Fibroblast of lung (primary cell): ENCODE results near the gene NDUFB7.

ENCODE experiments used
- CTCF ChIP-seq, 2 donors: IDR thresholded peaks in 1 of 2; conservative IDR thresholded peaks in 1 of 2; 1 replicate in 1 of 2; 2 replicates in 1 of 2; pipeline ENCODE4 v1.5.1; 2011 to 2012; ENCODE audit warnings: low read length in 2 of 2, control low read depth in 1 of 2, inconsistent platforms in 1 of 2, low read depth in 1 of 2, mild to moderate bottlenecking in 1 of 2
- EZH2 ChIP-seq: IDR thresholded peaks from 2 replicates; pipeline ENCODE4 v1.5.1; 2012; ENCODE audit warnings: low read length, control low read depth, mild to moderate bottlenecking; ENCODE audit errors: missing control alignments

DNA sequence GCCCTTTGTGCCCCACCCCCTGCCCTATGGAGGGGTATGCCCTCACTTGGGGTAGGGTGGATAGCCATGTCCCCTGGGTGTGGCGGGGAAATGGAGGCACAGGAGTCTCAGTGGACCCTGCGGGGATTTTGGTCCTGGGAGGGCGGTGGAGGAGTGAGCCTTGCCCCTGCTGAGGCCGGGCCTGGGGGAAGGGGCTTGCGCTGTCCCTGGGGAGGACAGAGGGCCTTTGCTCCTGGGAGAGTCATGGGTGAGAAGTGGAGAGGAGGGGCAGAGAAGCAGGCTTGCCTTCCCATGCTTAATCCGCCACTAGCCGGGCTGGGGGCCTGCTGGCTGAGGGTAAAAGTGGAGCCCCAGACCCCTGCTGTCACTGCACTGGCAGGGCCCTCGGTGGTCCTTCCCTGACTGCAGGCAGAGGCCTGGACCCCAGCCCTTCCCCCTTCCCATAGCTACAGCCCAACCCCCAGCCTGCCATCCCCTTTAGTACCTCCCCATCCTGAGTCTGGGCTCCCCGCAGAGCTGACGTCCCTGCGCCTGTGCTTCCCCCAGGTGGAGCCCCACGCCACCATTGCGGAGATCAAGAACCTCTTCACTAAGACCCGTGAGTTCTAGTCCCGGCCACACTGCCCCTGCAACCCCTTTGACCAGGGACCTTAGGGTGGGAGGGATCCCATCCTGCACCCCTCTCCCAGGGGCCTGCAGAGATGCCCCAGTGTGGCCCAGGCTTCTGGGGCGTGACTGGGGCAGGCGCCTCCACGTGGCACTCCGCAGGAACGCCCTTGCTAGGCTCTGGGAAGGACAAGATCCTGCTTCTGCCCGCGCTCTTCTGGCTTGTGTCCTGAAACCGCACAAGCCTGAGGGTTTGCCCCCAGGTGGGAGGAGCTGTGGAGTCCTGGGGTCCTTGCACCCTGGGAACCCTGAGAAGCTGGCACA, 8.9 kb downstream of the NDUFB7 start:
- TF ChIP-seq CTCF (conservative IDR thresholded peaks at IDR 0.05 in 1 of 2, IDR thresholded peaks at IDR 0.05 in 1 of 2; ENCODE audit: low read depth in 1 of 2, low read length in 2 of 2) (no peak), EZH2 (no peak)
